Stimulated activated memory B cell treated with anti-CD40 and anti-IgM and Interleukin-4, amounts not matched to agents 10 μg/mL and 1 μg/mL and 100 μg/mL, for 72 hours (primary cell): ENCODE results near the gene TULP4.
"Not testable (repeated sequence)": the region's sequence is repeated elsewhere in the genome, so short reads cannot be mapped to it uniquely, and the experiment has no call there.

Source experiments
- ATAC-seq: fragments of 150-1000 bp; cut with Tn5 transposase; 2 replicates; pipeline ENCODE4 v1.10.0; 2021
- H3K27ac Mint-ChIP-seq: one replicate; pipeline ENCODE4 v1.8.0; 2022; ENCODE audit warnings: mild to moderate bottlenecking, mixed read lengths
- H3K27me3 Mint-ChIP-seq: one replicate; pipeline ENCODE4 v1.8.0; 2022; ENCODE audit warnings: mixed read lengths
- H3K36me3 Mint-ChIP-seq: one replicate; pipeline ENCODE4 v1.8.0; 2022; ENCODE audit warnings: mixed read lengths
- H3K4me1 Mint-ChIP-seq: one replicate; pipeline ENCODE4 v1.8.0; 2022; ENCODE audit warnings: mixed read lengths
- H3K4me3 Mint-ChIP-seq: one replicate; pipeline ENCODE4 v1.8.0; 2022; ENCODE audit warnings: mild to moderate bottlenecking, moderate library complexity, mixed read lengths
- H3K9me3 Mint-ChIP-seq: one replicate; pipeline ENCODE4 v1.8.0; 2022; ENCODE audit warnings: mixed read lengths

Gene TULP4

DNA sequence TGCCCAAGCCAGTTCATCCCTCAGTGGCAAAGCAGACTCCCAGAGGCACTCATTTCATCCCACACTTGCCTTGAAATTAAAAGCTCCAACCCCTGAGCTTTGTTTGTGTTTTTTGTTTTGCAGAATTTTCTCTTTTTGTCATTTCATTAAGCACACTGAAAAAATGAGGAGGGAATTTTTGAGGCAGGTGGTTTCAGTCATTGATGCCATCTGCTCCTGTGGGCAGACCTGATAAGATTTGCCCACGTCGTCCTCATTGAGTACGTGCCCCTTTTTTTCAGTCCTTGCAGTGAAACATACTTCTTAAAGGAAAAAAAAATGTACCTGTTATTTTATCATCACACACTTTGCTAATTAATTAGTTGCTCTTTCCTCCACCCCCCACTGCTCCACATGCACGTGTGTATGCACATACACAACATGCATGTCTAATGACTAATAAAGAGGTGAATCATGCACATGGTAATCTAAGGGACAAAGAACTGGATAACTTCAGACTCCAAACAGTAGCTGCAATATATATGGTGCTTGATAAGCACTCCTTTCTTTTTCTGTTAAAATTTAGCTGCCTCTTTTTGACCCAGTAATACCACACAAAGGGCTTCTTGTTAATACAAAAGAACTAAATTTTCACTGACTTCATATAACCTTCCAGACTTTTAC lies 145.5 kb downstream of the TULP4 start:
- Mint-ChIP-seq H3K36me3 (peaks cover 50% of the 10 kb centered on the region), H3K27ac (no peak overlapping the region), H3K9me3 (no peaks in the 10 kb centered on the region), H3K4me1 (no peaks in the 10 kb centered on the region), H3K4me3 (no peak overlapping the region), H3K27me3 (no peaks in the 10 kb centered on the region)
- ATAC-seq = no peak

- Mint-ChIP-seq H3K4me3 (no peak overlapping the region), H3K4me1 (no peaks in the 10 kb centered on the region), H3K9me3 (no peaks in the 10 kb centered on the region), H3K27me3 (no peaks in the 10 kb centered on the region), H3K36me3 (peaks cover 63% of the 10 kb centered on the region), H3K27ac (no peak overlapping the region)
- no peak for ATAC-seq
Measured at GRCh38 chr6:158459726-158460125, 147.5 kb downstream of the TULP4 start.

DNA sequence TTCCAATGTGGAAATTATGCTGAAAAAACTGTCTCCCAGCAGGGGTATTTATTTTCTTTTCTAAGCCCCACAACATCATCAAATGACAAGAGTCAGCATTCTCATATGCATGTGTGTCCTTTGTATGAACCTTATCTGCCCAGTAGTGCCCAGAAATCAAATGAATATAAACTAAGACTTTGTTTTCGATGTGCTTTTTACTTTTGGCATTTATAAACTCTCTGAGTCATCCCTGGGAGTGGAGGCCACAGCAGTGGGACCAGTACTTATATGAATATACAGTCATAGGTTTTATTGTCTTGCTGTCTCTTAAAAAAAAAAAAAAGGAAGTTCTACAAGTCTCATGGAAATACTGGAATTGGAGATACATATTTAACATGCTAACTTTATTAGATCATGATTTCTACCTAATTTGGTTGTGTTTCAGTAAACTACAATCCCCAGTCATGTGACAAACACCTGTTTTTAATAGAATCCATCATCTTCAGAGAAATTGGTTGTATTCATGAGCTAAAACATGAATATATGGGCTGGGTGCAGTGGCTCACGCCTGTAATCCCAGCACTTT lies 148.4 kb downstream of the TULP4 start:
- H3K27ac Mint-ChIP-seq = no peak overlapping the region

GRCh38 chr6:158461954-158462353 lies 149.7 kb downstream of the TULP4 start:
- no peak for ATAC-seq
- no peaks in the 10 kb centered on the region for H3K4me1 Mint-ChIP-seq
- no peaks in the 10 kb centered on the region for H3K9me3 Mint-ChIP-seq
- H3K27ac Mint-ChIP-seq = no peak overlapping the region
- peaks cover 71% of the 10 kb centered on the region for H3K36me3 Mint-ChIP-seq
- H3K27me3 Mint-ChIP-seq = no peaks in the 10 kb centered on the region
- no peak overlapping the region for H3K4me3 Mint-ChIP-seq

More for the DNA sequence above, 148.4 kb downstream of the TULP4 start:
- Mint-ChIP-seq H3K4me3 (no peak overlapping the region), H3K9me3 (no peaks in the 10 kb centered on the region), H3K27me3 (no peaks in the 10 kb centered on the region), H3K36me3 (peaks cover 67% of the 10 kb centered on the region), H3K4me1 (no peaks in the 10 kb centered on the region)
- ATAC-seq = no peak

DNA sequence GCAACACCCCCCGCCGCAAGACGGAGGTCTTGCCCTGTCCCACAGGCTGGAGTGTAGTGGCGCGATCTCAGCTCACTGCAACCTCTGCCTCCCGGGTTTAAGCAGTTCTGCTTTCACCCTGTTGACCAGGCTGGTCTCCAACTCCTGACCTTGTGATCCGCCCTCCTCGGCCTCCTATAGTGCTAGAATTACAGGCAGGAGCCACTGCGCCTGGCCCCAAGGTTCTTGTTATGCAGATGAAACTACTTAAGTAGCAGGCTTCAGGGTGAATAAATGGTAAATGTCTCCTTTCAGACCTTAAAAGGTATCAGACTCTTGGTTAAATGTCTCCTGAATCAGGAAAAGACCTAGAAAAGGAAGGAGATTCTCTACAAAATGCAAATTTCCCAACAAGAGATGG lies 152.2 kb downstream of the TULP4 start:
- peaks cover 74% of the 10 kb centered on the region for H3K36me3 Mint-ChIP-seq

DNA sequence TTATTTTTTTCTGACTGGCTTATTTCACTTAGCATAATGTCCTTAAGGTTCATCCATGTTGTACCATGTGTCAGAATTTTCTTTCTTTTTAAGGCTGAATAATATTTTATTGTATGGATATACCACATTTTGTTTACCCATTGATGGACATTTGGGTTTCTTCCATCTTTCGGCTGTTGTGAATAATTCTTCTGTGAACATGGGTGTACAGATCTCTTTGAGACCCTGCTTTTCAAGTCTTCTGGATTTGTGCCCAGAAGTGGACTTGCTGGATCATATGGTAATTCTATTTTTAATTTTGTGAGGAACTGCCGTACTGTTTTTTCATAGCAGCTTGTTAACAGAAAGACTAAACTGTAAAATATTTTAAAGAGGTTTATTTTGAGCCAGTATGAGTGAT lies 153.0 kb downstream of the TULP4 start:
- Mint-ChIP-seq H3K4me3 (no peak overlapping the region), H3K27me3 (no peaks in the 10 kb centered on the region), H3K4me1 (no peaks in the 10 kb centered on the region), H3K9me3 (no peaks in the 10 kb centered on the region), H3K36me3 (peaks cover 81% of the 10 kb centered on the region), H3K27ac (no peak overlapping the region)
- no peak for ATAC-seq

More for the DNA sequence above, 152.2 kb downstream of the TULP4 start:
- H3K4me1 Mint-ChIP-seq = no peaks in the 10 kb centered on the region
- H3K27ac Mint-ChIP-seq = no peak overlapping the region
- ATAC-seq = no peak
- H3K9me3 Mint-ChIP-seq = no peaks in the 10 kb centered on the region
- no peaks in the 10 kb centered on the region for H3K27me3 Mint-ChIP-seq
- no peak overlapping the region for H3K4me3 Mint-ChIP-seq

GRCh38 chr6:158465747-158466146 lies 153.5 kb downstream of the TULP4 start:
- ATAC-seq = no peak
- no peaks in the 10 kb centered on the region for H3K9me3 Mint-ChIP-seq
- H3K27ac Mint-ChIP-seq = no peak overlapping the region
- no peak overlapping the region for H3K4me3 Mint-ChIP-seq
- peaks cover 84% of the 10 kb centered on the region for H3K36me3 Mint-ChIP-seq
- no peaks in the 10 kb centered on the region for H3K27me3 Mint-ChIP-seq
- peaks cover 3% of the 10 kb centered on the region for H3K4me1 Mint-ChIP-seq

GRCh38 chr6:158467923-158468322 lies 155.7 kb downstream of the TULP4 start:
- Mint-ChIP-seq H3K9me3 (no peaks in the 10 kb centered on the region), H3K36me3 (peaks cover 68% of the 10 kb centered on the region), H3K4me3 (no peak overlapping the region), H3K27me3 (no peaks in the 10 kb centered on the region), H3K4me1 (peaks cover 14% of the 10 kb centered on the region), H3K27ac (no peak overlapping the region)
- no peak for ATAC-seq

- H3K27ac Mint-ChIP-seq = no peak overlapping the region
- no peaks in the 10 kb centered on the region for H3K27me3 Mint-ChIP-seq
- no peaks in the 10 kb centered on the region for H3K9me3 Mint-ChIP-seq
- H3K4me3 Mint-ChIP-seq = no peak overlapping the region
- no peak for ATAC-seq
- peaks cover 63% of the 10 kb centered on the region for H3K36me3 Mint-ChIP-seq
- H3K4me1 Mint-ChIP-seq = peaks cover 14% of the 10 kb centered on the region
Measured at GRCh38 chr6:158468666-158469065, 156.4 kb downstream of the TULP4 start.

- not testable (repeated sequence) for H3K9me3 Mint-ChIP-seq, ATAC-seq, H3K4me3 Mint-ChIP-seq, H3K27ac Mint-ChIP-seq, H3K27me3 Mint-ChIP-seq
- Mint-ChIP-seq H3K4me1 (peaks cover 25% of the 10 kb centered on the region), H3K36me3 (peaks cover 61% of the 10 kb centered on the region)
Measured at GRCh38 chr6:158470023-158470422, 157.8 kb downstream of the TULP4 start.

DNA sequence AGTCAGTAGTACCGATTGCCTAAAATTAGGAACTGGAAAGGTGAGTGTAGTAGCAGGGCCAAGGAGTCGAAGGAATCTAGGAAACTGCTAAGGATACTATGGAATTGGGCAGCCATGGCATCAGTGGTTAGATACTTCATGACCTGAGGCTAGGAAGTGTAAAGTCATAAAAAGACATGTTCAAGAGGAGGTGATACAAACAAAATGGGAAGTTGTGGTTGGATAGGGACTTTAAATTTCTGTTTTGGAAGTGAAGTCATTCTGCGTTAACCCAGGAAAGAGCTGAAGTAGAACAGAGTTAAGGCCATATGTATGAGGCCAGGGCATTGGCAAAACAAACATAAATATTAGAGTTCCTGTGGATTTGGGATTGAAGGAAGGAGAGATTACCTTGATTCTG lies 159.1 kb downstream of the TULP4 start:
- Mint-ChIP-seq H3K4me1 (peaks cover 38% of the 10 kb centered on the region), H3K27me3 (no peaks in the 10 kb centered on the region), H3K27ac (no peak overlapping the region), H3K9me3 (no peaks in the 10 kb centered on the region), H3K36me3 (peaks cover 50% of the 10 kb centered on the region), H3K4me3 (no peak overlapping the region)
- peak; percentile 45 for ATAC-seq

- H3K9me3 Mint-ChIP-seq = no peaks in the 10 kb centered on the region
- no peak overlapping the region for H3K4me3 Mint-ChIP-seq
- peaks cover 50% of the 10 kb centered on the region for H3K36me3 Mint-ChIP-seq
- no peak for ATAC-seq
- no peak overlapping the region for H3K27ac Mint-ChIP-seq
- H3K4me1 Mint-ChIP-seq = peaks cover 46% of the 10 kb centered on the region
- H3K27me3 Mint-ChIP-seq = no peaks in the 10 kb centered on the region
Measured at GRCh38 chr6:158472447-158472846, 160.2 kb downstream of the TULP4 start.

DNA sequence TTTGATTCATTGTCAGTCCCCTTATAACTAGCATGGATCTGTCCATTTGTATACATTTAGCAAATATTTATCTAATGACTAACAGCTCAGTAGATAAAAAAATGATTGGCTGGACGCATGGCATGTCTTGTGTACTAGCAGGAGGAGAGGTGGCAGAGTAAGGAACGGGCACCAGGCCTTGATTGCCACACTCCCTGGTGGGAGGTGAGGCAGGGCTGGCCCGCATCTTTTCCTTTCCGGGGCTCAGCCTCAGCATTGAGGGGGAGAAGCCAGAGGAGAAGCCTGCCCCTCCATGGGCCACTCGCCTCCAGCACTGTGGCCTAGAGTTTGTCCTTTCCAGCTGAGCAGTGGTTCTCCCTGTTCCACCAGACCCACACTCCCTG lies 162.7 kb downstream of the TULP4 start:
- Mint-ChIP-seq H3K27ac (peak overlapping the region; percentile 84), H3K27me3 (no peaks in the 10 kb centered on the region)

DNA sequence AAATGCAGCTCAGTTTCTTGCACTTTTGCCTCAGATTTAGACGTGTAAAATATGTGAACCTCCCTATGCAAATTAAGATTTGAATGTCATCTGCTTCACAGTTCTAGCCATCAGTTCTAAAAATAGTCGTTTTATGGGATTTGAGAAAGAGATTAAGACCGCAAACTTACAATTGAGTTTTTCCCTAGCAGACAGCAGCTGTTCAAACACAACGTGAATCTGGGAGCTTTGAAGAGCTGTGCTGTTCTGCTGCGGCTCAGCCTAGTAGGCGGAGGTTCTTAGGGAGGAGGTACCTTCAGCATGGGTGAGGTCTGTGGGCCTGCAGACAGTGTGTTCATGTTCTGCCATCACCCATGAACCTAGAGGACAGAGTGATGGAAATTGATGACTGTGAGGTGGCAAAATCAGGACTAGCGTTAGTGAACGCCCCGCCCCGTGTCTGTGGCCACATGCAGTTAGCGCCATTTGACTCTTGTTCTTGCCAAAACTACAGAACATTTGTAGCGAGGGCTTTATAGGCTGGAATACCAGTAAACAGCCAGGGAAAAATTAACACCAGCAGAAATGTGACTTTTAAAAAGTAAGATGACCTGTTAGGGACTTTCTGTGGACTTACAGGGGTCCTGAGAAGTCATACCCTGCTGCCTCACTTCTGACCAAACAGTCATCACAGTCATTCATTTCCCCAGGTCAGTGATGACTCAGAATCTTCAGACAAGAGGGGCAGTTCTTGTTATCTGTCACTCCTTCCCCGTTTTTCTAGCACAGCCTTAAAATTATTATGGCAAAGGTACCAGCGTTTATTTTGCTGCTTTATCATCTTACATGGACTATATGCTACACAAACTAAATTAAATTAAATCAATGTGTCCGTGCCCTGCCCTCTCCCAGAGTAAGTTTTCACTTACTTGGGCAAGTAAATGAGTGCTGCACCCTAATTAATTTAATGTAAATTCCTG lies 163.4 kb downstream of the TULP4 start:
- peak overlapping the region; percentile 84 for H3K27ac Mint-ChIP-seq
- peak; percentile 91 for ATAC-seq
- peaks cover 46% of the 10 kb centered on the region for H3K36me3 Mint-ChIP-seq
- H3K27me3 Mint-ChIP-seq = no peaks in the 10 kb centered on the region
- peaks cover 46% of the 10 kb centered on the region for H3K4me1 Mint-ChIP-seq
- H3K9me3 Mint-ChIP-seq = no peaks in the 10 kb centered on the region
- peak overlapping the region; percentile 55 for H3K4me3 Mint-ChIP-seq

More for the DNA sequence above, 162.7 kb downstream of the TULP4 start:
- ATAC-seq = no peak
- peak overlapping the region; percentile 53 for H3K4me3 Mint-ChIP-seq
- peaks cover 46% of the 10 kb centered on the region for H3K4me1 Mint-ChIP-seq
- peaks cover 44% of the 10 kb centered on the region for H3K36me3 Mint-ChIP-seq
- H3K9me3 Mint-ChIP-seq = no peaks in the 10 kb centered on the region

DNA sequence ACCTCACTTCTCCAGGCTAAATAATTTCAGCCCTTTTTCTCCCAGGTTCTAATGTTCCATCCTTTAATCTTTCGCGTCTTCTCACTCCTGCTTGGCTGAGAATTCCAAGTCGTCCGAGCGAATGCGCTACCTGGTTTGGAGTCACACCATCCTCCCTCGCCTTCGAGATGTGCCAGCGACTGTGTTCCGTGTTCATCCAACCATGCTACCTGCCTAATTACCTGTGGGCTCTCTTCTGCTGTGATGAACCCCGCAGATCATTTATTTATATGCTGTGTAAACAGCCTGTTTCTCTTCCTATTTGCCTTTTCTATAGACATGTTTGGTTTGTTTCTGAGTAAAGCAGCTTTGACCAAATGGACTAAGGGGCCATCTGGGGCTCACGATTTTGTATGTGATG lies 164.1 kb downstream of the TULP4 start:
- peaks cover 46% of the 10 kb centered on the region for H3K4me1 Mint-ChIP-seq
- ATAC-seq = no peak
- H3K4me3 Mint-ChIP-seq = peak overlapping the region; percentile 55
- H3K27me3 Mint-ChIP-seq = no peaks in the 10 kb centered on the region
- H3K27ac Mint-ChIP-seq = peak overlapping the region; percentile 84
- no peaks in the 10 kb centered on the region for H3K9me3 Mint-ChIP-seq
- H3K36me3 Mint-ChIP-seq = peaks cover 45% of the 10 kb centered on the region
